ENCODE results near the gene TMEM31.

DNA sequence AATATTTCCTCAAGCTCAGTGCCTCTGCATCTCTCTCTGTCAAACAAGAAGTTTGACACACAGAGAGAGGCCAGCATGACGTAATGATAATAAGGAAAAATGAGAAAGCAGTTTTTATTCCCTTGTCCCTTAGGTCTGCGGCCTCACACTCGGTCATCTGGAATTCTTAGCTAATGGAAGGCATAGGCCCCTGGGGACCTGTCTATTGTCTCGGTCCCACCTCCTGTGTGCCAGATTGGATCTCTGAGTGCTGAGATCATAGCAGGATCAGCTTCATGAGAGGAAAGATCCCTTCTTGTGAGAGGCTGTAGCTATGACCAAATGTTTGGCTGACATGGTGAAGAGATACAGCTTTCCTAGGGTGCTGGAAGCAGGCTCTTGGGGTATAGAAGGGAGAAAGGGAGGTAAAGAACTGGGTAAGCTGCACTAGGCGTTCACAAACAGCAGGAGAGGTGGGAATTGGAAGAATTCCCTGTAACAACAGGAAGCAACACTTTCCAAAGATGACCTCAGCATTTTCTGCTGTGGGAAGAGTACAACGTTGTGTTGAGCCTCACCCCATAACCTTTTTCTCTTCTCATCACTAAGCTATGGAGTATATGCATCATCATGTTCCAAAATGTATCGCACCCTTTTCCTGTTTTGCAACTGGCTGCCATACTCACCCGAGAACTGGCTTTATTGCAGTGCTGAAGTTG lies 20.2 kb downstream of the TMEM31 start:
- TF ChIP-seq, protein P1, sequence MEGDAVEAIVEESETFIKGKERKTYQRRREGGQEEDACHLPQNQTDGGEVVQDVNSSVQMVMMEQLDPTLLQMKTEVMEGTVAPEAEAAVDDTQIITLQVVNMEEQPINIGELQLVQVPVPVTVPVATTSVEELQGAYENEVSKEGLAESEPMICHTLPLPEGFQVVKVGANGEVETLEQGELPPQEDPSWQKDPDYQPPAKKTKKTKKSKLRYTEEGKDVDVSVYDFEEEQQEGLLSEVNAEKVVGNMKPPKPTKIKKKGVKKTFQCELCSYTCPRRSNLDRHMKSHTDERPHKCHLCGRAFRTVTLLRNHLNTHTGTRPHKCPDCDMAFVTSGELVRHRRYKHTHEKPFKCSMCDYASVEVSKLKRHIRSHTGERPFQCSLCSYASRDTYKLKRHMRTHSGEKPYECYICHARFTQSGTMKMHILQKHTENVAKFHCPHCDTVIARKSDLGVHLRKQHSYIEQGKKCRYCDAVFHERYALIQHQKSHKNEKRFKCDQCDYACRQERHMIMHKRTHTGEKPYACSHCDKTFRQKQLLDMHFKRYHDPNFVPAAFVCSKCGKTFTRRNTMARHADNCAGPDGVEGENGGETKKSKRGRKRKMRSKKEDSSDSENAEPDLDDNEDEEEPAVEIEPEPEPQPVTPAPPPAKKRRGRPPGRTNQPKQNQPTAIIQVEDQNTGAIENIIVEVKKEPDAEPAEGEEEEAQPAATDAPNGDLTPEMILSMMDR (IDR thresholded peaks at IDR 0.05): no peak
- TF ChIP-seq POLR2A (IDR thresholded peaks at IDR 0.05): no peak

Measured in esophagus squamous epithelium (tissue), 4 donors.